SHP77 treated with DMSO at 0.1 percent for 48 hours (cell line): ENCODE data around the gene PLCG1.

Experiments
- DNase-seq: peaks from one replicate; lab custom pipeline; 2025; lab: John Stamatoyannopoulos, UW

PLCG1 gene

GRCh38 chr20:41213150-41213820 lies 75.9 kb downstream of the PLCG1 start:
- no peak for DNase-seq

DNA sequence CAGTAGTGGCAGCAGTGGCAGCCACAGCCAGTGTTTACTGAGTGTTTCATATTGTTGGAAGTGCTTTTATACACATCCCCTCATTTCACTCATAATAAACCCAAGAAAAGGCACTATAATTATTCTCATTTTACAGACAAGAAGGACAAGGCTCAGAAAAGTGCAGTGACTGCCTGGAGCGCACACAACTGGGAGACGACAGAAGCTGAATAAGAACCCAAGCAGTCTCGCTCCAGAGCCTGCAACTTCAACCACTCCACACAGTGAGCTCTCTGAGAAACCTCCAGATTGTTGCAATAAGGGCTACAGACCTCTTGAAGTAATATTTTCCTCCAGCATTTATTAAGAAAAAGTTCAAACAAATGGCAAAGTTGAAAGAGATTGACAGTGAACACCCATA lies 76.9 kb downstream of the PLCG1 start:
- no peak for DNase-seq

DNA sequence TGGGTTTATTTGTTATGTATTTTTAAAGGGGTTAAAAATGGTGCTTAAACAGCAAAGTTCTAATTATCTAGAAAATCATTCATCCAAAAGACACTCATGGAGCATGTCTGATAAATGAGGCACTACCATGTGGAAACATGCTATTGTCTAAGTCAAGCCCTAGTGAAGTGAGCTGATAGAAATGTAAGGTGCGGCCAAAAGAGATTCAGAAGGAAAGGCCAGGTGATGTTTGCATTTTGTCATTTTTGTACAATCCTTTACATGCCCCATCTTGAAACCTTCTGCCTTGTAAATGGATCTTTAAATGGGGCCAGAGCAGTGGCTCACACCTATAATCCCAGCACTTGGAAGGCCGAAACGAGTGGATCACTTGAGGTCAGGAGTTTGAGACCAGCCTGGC lies 77.3 kb downstream of the PLCG1 start:
- DNase-seq = no peak

DNA sequence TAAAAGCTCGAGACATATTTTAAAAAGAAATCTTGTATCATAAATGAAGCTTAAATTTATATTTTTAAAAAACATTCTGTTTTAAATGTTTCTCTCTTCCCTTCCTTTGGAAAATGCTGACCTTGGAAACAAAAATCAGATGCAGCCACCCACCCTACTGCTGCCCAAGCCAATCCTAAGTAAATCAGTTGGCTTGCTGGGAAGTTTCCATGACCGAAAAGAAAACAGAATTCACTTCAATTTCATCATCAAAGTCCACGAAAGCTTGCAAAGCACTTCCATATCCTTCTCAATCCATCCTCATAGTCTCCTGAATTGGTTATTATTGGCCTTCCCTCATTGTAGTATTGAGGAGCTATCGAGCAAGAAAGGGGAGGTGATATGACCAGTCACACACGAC lies 80.1 kb downstream of the PLCG1 start:
- no peak for DNase-seq

GRCh38 chr20:41218466-41218865 lies 81.1 kb downstream of the PLCG1 start:
- no peak for DNase-seq

DNA sequence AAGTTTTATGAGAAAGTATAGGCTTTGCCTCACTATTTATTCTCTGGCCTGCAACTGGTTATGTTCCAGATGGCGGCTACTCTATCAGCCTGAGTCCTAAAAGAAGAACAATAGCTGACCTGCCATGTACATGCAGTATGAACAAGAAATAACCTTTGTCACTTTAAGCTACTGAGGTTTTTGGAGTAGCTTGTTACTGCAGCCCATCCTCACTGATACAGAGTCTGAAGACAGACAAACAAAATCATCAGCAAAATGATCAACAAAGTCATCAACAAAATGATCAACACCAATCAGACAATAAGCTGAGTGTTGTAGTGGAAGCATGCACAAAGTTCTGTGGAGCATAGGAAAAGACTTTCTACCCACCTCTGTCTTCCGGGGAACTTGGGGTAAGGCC lies 82.5 kb downstream of the PLCG1 start:
- no peak for DNase-seq

DNA sequence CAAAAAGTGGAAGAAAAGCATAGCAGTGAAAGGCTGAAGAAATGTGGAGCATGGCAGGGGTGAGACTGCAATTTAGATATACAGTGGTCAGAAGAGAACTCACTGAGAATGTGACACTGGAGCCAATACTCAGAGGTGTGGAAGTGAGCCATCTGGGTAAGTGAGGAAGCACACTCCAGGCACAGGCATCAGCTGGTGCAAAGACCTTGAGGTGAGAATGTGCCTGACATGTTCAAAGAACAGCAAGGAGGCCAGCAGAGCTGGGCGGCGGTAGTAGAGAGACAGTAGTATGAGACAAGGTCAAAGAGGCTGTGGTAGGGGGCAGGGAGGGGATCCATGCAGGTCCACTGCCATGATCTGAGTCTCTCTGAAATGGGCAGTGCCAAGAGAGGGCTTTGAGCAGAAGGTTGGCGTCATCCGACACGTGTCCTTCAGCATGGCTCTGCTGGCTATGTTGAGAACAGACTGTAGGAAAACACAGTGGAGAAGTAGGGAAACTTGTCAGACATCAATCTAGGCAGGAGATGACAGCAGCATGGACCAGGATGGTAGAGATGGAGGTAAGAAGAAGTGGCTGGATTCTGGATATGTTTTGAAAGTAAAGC lies 84.4 kb downstream of the PLCG1 start:
- DNase-seq = no peak

GRCh38 chr20:41222296-41222695 lies 85.0 kb downstream of the PLCG1 start:
- no peak for DNase-seq

DNA sequence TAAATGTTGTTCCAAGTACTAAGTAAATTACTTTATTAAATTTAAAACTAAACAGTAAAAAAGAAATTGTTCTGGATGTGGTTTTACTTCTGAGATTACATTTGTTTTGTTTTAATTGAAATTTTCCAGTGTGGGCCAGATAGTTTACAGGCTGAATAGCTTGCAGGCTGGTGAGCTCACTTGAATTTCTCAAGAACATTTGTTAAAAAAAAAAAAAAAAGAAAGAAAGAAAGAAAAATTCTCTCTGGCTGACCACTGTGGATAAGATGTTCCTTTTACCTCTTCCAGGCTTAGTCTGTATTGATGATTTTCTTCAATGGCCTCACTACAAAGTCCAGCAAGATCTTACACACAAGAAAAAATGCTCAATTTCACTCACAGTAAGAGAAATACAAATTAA lies 85.4 kb downstream of the PLCG1 start:
- no peak for DNase-seq

DNA sequence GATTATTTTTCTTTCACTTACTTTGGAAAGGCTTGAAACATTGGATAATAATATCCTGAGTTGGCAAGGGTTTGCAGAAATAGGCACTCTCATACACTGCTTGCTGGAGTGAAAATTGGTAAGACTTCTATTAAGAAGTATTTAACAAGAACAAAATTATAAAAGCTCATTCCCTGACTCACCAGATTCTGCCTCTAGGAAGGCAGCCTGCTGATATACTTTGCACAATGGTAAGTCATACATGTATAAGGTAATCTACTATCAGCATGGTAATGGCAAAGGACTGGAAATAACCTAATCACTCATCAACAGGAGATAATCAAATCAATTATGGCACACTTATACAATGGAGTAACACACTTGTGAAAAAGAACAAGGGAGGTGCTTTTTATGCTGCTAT lies 85.8 kb downstream of the PLCG1 start:
- DNase-seq = no peak

DNA sequence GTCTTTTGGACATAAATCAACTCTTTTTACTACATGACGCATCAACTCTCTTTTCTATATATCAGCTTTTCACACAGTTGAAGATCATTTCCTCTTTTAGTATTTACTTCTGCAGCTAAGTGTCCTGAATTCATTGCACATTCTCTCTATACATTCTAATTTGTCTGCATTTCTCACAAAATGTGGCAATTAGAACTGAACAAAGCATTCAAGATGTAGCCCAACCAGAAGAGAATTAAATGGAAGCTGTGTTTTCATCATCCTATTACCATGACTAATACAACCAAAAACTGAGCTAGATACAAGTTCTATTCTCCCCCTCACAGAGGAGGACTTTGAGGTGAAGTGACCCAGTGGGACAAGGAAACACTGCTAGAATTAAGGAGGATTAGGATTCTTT lies 86.9 kb downstream of the PLCG1 start:
- no peak for DNase-seq

GRCh38 chr20:41225091-41225490 lies 87.7 kb downstream of the PLCG1 start:
- no peak for DNase-seq

DNA sequence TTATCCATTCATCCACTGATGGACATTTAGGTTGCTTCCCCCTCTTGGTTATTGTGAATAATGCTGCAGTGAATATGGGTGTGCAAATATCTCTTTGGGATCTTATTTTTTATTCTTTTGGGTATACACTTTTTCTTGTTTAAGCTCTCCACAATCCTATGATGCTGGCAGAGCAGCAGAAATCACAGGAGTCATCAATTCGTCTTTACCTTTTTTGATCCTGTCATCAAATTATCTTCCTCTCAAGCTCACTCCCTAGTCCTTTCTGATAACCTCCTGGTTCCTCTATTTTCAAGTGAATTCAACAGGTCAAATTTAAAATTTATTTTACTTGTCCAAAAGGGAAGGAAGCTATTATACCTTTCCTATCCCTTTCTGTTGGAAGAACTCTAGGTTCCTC lies 89.1 kb downstream of the PLCG1 start:
- DNase-seq = no peak
